ENCODE measurements around the gene MTERF4. TPM values are rescaled to one million over a fixed set of nuclear protein-coding genes. Genes with fewer than 3 reads are reported as not detected.

MTERF4 gene
- total RNA-seq, 1 donor from 2014 or later: 53.7 TPM

GRCh38 chr2:241064802-241065354 is 37.2 kb downstream of the MTERF4 start:
- DNase-seq (ENCODE audit: low spot score in 2 of 2, unreplicated experiment in 2 of 2): no peak
- H3K4me3 Mint-ChIP-seq: no peak overlapping the region
- peaks cover 13% of the 10 kb centered on the region for H3K27me3 Mint-ChIP-seq (ENCODE audit: low read depth)
- H3K36me3 Mint-ChIP-seq: no peaks in the 10 kb centered on the region
- H3K9me3 Mint-ChIP-seq: no peaks in the 10 kb centered on the region
- no peak overlapping the region for H3K27ac Mint-ChIP-seq
- peaks cover 4% of the 10 kb centered on the region for H3K4me1 Mint-ChIP-seq
- TF ChIP-seq CTCF (IDR thresholded peaks at IDR 0.05; ENCODE audit: unreplicated experiment): no peak

GRCh38 chr2:241064008-241064801 is 37.9 kb downstream of the MTERF4 start:
- Mint-ChIP-seq H3K36me3 (no peaks in the 10 kb centered on the region), H3K4me1 (peaks cover 4% of the 10 kb centered on the region), H3K4me3 (peak overlapping the region; percentile 59), H3K27ac (no peak overlapping the region), H3K9me3 (peaks cover 5% of the 10 kb centered on the region), H3K27me3 (ENCODE audit: low read depth) (peaks cover 18% of the 10 kb centered on the region)
- peak in 1 of 2 experiments; percentile 45 for DNase-seq (ENCODE audit: low spot score in 2 of 2, unreplicated experiment in 2 of 2)
- TF ChIP-seq CTCF (IDR thresholded peaks at IDR 0.05; ENCODE audit: unreplicated experiment): no peak

GRCh38 chr2:241063587-241063986 is 38.5 kb downstream of the MTERF4 start:
- peaks cover 4% of the 10 kb centered on the region for H3K4me1 Mint-ChIP-seq
- TF ChIP-seq CTCF (IDR thresholded peaks at IDR 0.05; ENCODE audit: unreplicated experiment): no peak
- H3K36me3 Mint-ChIP-seq: no peaks in the 10 kb centered on the region
- peak overlapping the region; percentile 59 for H3K4me3 Mint-ChIP-seq
- DNase-seq (ENCODE audit: low spot score in 2 of 2, unreplicated experiment in 2 of 2): peak in 1 of 2 experiments; percentile 39
- H3K9me3 Mint-ChIP-seq: peaks cover 8% of the 10 kb centered on the region
- H3K27ac Mint-ChIP-seq: no peak overlapping the region
- peaks cover 19% of the 10 kb centered on the region for H3K27me3 Mint-ChIP-seq (ENCODE audit: low read depth)

GRCh38 chr2:241063093-241063551 is 39.0 kb downstream of the MTERF4 start:
- Mint-ChIP-seq H3K27ac (no peak overlapping the region), H3K9me3 (peaks cover 8% of the 10 kb centered on the region), H3K4me3 (peak overlapping the region; percentile 13), H3K4me1 (peaks cover 4% of the 10 kb centered on the region), H3K27me3 (ENCODE audit: low read depth) (peaks cover 19% of the 10 kb centered on the region), H3K36me3 (no peaks in the 10 kb centered on the region)
- DNase-seq (ENCODE audit: low spot score in 2 of 2, unreplicated experiment in 2 of 2): no peak
- TF ChIP-seq CTCF (IDR thresholded peaks at IDR 0.05; ENCODE audit: unreplicated experiment): no peak

GRCh38 chr2:241062389-241063092 is 39.5 kb downstream of the MTERF4 start:
- peaks cover 19% of the 10 kb centered on the region for H3K27me3 Mint-ChIP-seq (ENCODE audit: low read depth)
- DNase-seq (ENCODE audit: low spot score in 2 of 2, unreplicated experiment in 2 of 2): no peak
- peaks cover 8% of the 10 kb centered on the region for H3K9me3 Mint-ChIP-seq
- no peak overlapping the region for H3K27ac Mint-ChIP-seq
- H3K36me3 Mint-ChIP-seq: no peaks in the 10 kb centered on the region
- no peak overlapping the region for H3K4me3 Mint-ChIP-seq
- TF ChIP-seq CTCF (IDR thresholded peaks at IDR 0.05; ENCODE audit: unreplicated experiment): no peak
- peaks cover 4% of the 10 kb centered on the region for H3K4me1 Mint-ChIP-seq

Measured in mesothelial cell of epicardium (in vitro differentiated cells).